HepG2 (cell line): ENCODE data around the gene ATP6V0A1. TPM values are rescaled to one million over a fixed set of nuclear protein-coding genes. Genes with fewer than 3 reads are reported as not detected.
A peak's percentile ranks its signal among the peaks of the same experiment; 100 is the strongest.

ENCODE experiments used
- ARID5B ChIP-seq: IDR thresholded peaks from 2 replicates; pipeline ENCODE4 v1.4.0; 2020; ENCODE audit warnings: mild to moderate bottlenecking, missing genetic modification reagents
- CHD4 ChIP-seq: fragments of 200-600 bp; sonication (generic); IDR thresholded peaks from 2 replicates; pipeline ENCODE4 v1.7.0; 2017; ENCODE audit warnings: mild to moderate bottlenecking, low read length, borderline replicate concordance
- HNRNPK ChIP-seq: fragments of 200-400 bp; formaldehyde crosslinking; IDR thresholded peaks from 2 replicates; pipeline ENCODE4 v1.6.1; 2018; ENCODE audit warnings: low read length, low read depth, moderate library complexity, mild to moderate bottlenecking; ENCODE audit not compliant: poor library complexity, severe bottlenecking
- MIER3 ChIP-seq: IDR thresholded peaks from 2 replicates; pipeline ENCODE4 v1.6.1; 2016; ENCODE audit warnings: missing compliant biosample characterization, borderline replicate concordance
- MTA1 ChIP-seq: sonication (generic); formaldehyde crosslinking; IDR thresholded peaks from 2 replicates; pipeline ENCODE4 v1.4.0; 2020; ENCODE audit warnings: missing genetic modification reagents, mild to moderate bottlenecking, borderline replicate concordance
- PPARG ChIP-seq: conservative IDR thresholded peaks from 2 replicates; pipeline ENCODE4 v1.6.1; 2016; ENCODE audit warnings: missing biosample characterization, missing genetic modification reagents
- SKIL ChIP-seq: sonication (generic); formaldehyde crosslinking; IDR thresholded peaks from 2 replicates; pipeline ENCODE4 v1.8.0; 2022; ENCODE audit warnings: missing genetic modification reagents, mild to moderate bottlenecking, moderate library complexity, borderline replicate concordance
- YY1 ChIP-seq: IDR thresholded peaks from 2 replicates; pipeline ENCODE4 v1.6.1; 2011; ENCODE audit warnings: low read length, low read depth, moderate library complexity, mild to moderate bottlenecking; ENCODE audit not compliant: insufficient read depth, insufficient replicate concordance
- ZNF280D ChIP-seq: sonication (generic); formaldehyde crosslinking; IDR thresholded peaks from 2 replicates; pipeline ENCODE4 v1.5.1; 2020; ENCODE audit warnings: mild to moderate bottlenecking, missing genetic modification reagents
- ZNF343 ChIP-seq: sonication (generic); formaldehyde crosslinking; IDR thresholded peaks from 2 replicates; pipeline ENCODE4 v1.4.0; 2020; ENCODE audit warnings: mild to moderate bottlenecking, missing genetic modification reagents
- ZNF441 ChIP-seq: sonication (generic); formaldehyde crosslinking; IDR thresholded peaks from 2 replicates; pipeline ENCODE4 v1.7.0; 2021; ENCODE audit warnings: missing genetic modification reagents, borderline replicate concordance
- ZNF589 ChIP-seq: sonication (generic); formaldehyde crosslinking; conservative IDR thresholded peaks from 2 replicates; pipeline ENCODE4 v1.8.0; 2022; ENCODE audit warnings: mild to moderate bottlenecking, moderate library complexity, missing genetic modification reagents
- ZNF687 ChIP-seq: sonication (generic); formaldehyde crosslinking; IDR thresholded peaks from 2 replicates; pipeline ENCODE4 v1.5.1; 2020; ENCODE audit warnings: mild to moderate bottlenecking, missing genetic modification reagents, moderate library complexity
- polyA plus RNA-seq, 8 experiments: library from polyadenylated mRNA; depleted of rRNA in 3 of 8; stranded (reverse) in 7 of 8; unstranded in 1 of 8; fragments of >200 nt; fragmentation: Illumina TruSeq in 4 of 8; extraction: Trizol in 4 of 8; gene quantifications; 2 replicates each; pipeline versions ENCODE4 v1.2.1 to v1.2.3, GENCODE V29; 2011 to 2016; ENCODE audit warnings: low read depth in 4 of 8, missing spikeins in 1 of 8, mixed read lengths in 1 of 8; ENCODE audit not compliant: insufficient read depth in 1 of 8
- total RNA-seq, 5 experiments: library from RNA; depleted of rRNA; stranded (reverse); fragments of >200 nt; fragmentation: Illumina TruSeq; extraction: Trizol; gene quantifications; 2 replicates each; pipeline ENCODE4 v1.2.3, GENCODE V29; 2016; ENCODE audit warnings: low read depth in 1 of 5

The ATP6V0A1 gene
- total and polyA plus RNA-seq, 2 of the 13 experiments (the other 11 are each of a cell fraction or from before 2014, with no cell fraction given): 27.9 to 54.1 TPM

GRCh38 chr17:42535155-42536047 lies 76.7 kb downstream of the ATP6V0A1 start (continued):
- TF ChIP-seq HNRNPK (no peak), ZNF441 (CRISPR knock-in tag) (peak; percentile 2; the same call in 1 of the 2 replicates), ZNF343 (CRISPR knock-in tag) (0 out of 2 replicates have a peak, but pooled peaks have one; percentile 15), SKIL (CRISPR knock-in tag) (peak; percentile 45; the same call in 1 of the 2 replicates), ARID5B (CRISPR knock-in tag) (no peak), MIER3 (CRISPR knock-in tag) (no peak), CHD4 (peak; percentile 22; the same call in 1 of the 2 replicates), ZNF280D (CRISPR knock-in tag) (0 out of 2 replicates have a peak, but pooled peaks have one; percentile 9), PPARG (CRISPR knock-in tag) (peak; percentile 68), MTA1 (CRISPR knock-in tag) (peak; percentile 65; the same call in 1 of the 2 replicates), ZNF687 (peak; percentile 89), ZNF589 (no peak), YY1 (peak; percentile 24)
